ENCODE data around the gene SEMA5A.

SEMA5A gene

GRCh38 chr5:9188131-9188530 is 357.7 kb downstream of the SEMA5A start:
- TF ChIP-seq, protein P1, sequence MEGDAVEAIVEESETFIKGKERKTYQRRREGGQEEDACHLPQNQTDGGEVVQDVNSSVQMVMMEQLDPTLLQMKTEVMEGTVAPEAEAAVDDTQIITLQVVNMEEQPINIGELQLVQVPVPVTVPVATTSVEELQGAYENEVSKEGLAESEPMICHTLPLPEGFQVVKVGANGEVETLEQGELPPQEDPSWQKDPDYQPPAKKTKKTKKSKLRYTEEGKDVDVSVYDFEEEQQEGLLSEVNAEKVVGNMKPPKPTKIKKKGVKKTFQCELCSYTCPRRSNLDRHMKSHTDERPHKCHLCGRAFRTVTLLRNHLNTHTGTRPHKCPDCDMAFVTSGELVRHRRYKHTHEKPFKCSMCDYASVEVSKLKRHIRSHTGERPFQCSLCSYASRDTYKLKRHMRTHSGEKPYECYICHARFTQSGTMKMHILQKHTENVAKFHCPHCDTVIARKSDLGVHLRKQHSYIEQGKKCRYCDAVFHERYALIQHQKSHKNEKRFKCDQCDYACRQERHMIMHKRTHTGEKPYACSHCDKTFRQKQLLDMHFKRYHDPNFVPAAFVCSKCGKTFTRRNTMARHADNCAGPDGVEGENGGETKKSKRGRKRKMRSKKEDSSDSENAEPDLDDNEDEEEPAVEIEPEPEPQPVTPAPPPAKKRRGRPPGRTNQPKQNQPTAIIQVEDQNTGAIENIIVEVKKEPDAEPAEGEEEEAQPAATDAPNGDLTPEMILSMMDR (conservative IDR thresholded peaks at IDR 0.05): no peak
- H3K27ac ChIP-seq: no peak overlapping the region

DNA sequence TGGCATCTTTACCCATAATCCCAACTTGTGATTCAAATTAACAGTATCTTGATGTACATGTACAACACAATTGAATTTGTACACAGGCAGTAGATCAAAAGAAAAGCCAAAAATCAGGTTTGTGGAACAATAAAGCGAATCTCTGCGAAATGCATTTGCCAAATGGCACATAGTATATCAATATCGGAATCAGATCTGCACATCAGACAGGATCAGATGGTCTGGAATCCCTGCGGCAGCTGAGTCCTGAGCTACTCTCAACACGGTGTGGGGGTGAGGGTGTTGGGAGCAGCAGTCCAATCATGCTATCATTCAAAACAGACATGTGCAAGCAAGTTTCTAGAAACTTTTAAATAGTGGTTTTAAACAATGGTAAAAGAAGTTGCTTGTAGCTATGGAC is 358.3 kb downstream of the SEMA5A start:
- H3K27ac ChIP-seq: no peak overlapping the region
- TF ChIP-seq, protein P1 (conservative IDR thresholded peaks at IDR 0.05): no peak

- H3K27ac ChIP-seq: no peak overlapping the region
- TF ChIP-seq, protein P1 (conservative IDR thresholded peaks at IDR 0.05): no peak
Measured at GRCh38 chr5:9186069-9186468, 359.8 kb downstream of the SEMA5A start.

- TF ChIP-seq, protein P1 (conservative IDR thresholded peaks at IDR 0.05): no peak
- H3K27ac ChIP-seq: no peak overlapping the region
Measured at GRCh38 chr5:9183992-9184391, 361.9 kb downstream of the SEMA5A start.

DNA sequence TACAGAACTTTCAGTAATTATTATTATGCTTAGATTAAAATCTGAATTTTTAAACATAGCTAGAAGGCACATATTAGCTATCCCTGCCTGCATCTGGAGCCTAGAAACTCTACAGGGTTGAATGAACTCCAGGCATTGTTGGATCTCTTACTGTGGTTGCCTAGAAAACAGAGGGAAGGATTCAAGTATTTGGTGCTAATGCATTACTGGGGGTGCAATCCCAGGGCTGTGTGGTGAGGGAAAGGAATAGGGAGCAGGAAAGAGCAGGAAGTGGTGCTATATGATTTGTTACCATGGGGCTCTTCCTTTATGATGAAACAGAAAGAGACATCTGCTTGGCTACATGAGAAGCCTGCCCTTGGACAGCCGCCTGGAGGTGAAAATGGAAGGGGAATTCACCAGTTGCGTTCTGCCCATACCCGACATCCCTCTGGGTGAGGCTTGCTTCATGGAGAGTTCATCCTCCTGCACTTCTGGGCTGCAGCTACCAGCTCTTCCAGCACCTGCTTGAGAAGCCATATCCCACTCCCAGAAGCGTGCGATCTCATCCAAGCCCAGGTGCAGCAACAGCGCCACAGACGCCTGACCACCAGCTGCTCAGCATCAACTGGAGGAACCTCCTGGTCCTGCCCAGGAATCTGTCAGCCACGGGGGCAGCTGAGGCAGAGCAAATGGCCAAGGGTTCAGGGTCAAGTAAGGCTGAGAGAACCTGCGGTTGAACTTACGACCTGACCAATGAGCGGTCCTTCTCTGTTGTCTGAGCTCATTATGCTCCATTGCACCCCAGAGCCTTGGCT is 362.8 kb downstream of the SEMA5A start:
- H3K27ac ChIP-seq: no peak overlapping the region
- TF ChIP-seq, protein P1 (conservative IDR thresholded peaks at IDR 0.05): no peak

- TF ChIP-seq, protein P1 (conservative IDR thresholded peaks at IDR 0.05): no peak
- no peak overlapping the region for H3K27ac ChIP-seq
Measured at GRCh38 chr5:9176641-9177040, 369.2 kb downstream of the SEMA5A start.

GRCh38 chr5:9174446-9174845 is 371.4 kb downstream of the SEMA5A start:
- TF ChIP-seq, protein P1 (conservative IDR thresholded peaks at IDR 0.05): no peak
- H3K27ac ChIP-seq: no peak overlapping the region

Data from VCaP (cell line).